ENCODE data around the gene PAK4. TPM values are rescaled to one million over a fixed set of nuclear protein-coding genes. Genes with fewer than 3 reads are reported as not detected.

The PAK4 gene
- total RNA-seq, 1 experiment from 2014 or later = 90.1 TPM

DNA sequence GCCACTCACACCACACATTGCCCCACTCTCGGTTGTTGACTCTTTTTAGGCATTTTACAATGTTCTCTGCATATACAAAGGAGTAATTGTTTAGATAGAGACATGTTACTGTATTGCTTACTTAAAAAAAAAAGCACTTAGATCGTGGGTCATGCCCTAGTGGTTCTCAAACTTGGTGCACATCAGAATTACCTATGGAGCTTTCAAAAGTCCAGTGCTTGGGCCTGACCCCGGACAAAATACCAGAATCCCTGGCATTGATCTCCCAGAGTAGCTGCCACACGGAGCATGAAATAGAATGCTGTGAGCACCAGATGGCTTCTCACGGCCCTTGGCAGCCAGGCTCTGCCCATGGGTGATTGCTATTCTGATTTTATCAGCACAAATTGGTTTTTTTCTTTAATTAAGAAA is 21.4 kb upstream of the PAK4 start:
- ChIA-PET CTCF (interaction anchor here (1.2 kb wide), 1 partner anchor 52 kb away, joined by 3 read pairs; no protein-coding TSS in a partner anchor), POLR2A (no interaction called here), RAD21 (ENCODE audit: low non-redundant PET in 1 of 2, low total read pairs in 2 of 2, uncharacterized antibody in 2 of 2, unreplicated experiment in 2 of 2) (no interaction called here)
- no peak overlapping the region for H3K9ac ChIP-seq (ENCODE audit: low read length)
- ATAC-seq (no peak), DNase-seq (ENCODE audit: low read depth, low spot score) (no peak)
- no peaks in the 10 kb centered on the region for H3K4me1 ChIP-seq (ENCODE audit: control insufficient read depth in 1 of 2, insufficient read depth in 2 of 2, low read length in 2 of 2)
- no peaks in the 10 kb centered on the region for H3K79me2 ChIP-seq (ENCODE audit: insufficient read depth, low read length)
- intact Hi-C loops (cut with micrococcal nuclease) = no loop called here
- H3K9me2 ChIP-seq (ENCODE audit: insufficient read depth) = no peaks in the 10 kb centered on the region
- no peak overlapping the region for H3K4me3 ChIP-seq (replicated peaks in 1 of 2; ENCODE audit: low read depth in 1 of 2, low read length in 2 of 2)
- TF ChIP-seq EZH2 (IDR thresholded peaks at IDR 0.05) = no peak
- TF ChIP-seq REST (IDR thresholded peaks at IDR 0.05; ENCODE audit: low read depth) = no peak
- no peaks in the 10 kb centered on the region for H3K36me3 ChIP-seq (ENCODE audit: control insufficient read depth in 1 of 2, insufficient read depth in 2 of 2, low read length in 2 of 2)
- no peaks in the 10 kb centered on the region for H3K27me3 ChIP-seq (ENCODE audit: insufficient read depth, low read length)
- no peak overlapping the region for H3K27ac ChIP-seq (ENCODE audit: low read depth, low read length)
- no peaks in the 10 kb centered on the region for H3K9me3 ChIP-seq (ENCODE audit: control insufficient read depth in 1 of 2, insufficient read depth in 1 of 2, low read depth in 1 of 2, low read length in 2 of 2)
- no peak overlapping the region for H3K4me2 ChIP-seq (ENCODE audit: low read length)
- BruUV-seq (replicated peaks) = no TSS peak
- no peaks in the 10 kb centered on the region for H4K20me1 ChIP-seq (ENCODE audit: insufficient read depth)
- no peak overlapping the region for H2AFZ ChIP-seq (ENCODE audit: low read depth, low read length, poor library complexity, severe bottlenecking)

DNA sequence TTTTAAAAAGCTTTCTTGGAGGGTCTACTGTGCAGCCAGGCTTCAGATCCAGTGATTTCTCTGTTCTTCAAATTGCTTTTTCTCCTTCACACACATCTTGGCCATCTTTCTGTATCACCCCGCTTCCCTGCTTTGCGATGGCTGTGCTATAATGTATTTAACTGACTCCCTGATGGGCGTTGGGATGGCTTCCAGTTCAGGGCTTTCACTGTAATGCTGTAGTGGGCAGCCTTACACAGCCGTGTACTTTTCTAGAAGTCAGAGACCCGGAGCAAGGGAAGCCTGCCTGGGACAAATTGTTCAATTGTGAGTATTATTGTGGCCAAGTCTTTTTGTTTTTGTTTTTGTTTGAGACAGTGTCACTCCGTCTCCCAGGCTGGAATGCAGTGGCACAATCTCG is 19.4 kb upstream of the PAK4 start:
- BruUV-seq (replicated peaks) = no TSS peak
- Histone ChIP-seq H3K27me3 (ENCODE audit: insufficient read depth, low read length) (no peaks in the 10 kb centered on the region), H3K4me3 (replicated peaks in 1 of 2; ENCODE audit: low read depth in 1 of 2, low read length in 2 of 2) (no peak overlapping the region), H2AFZ (ENCODE audit: low read depth, low read length, poor library complexity, severe bottlenecking) (no peak overlapping the region), H3K4me1 (ENCODE audit: control insufficient read depth in 1 of 2, insufficient read depth in 2 of 2, low read length in 2 of 2) (peaks cover 0 to 8% of the 10 kb centered on the region in 2 experiments; a peak in 3 of 4 replicates), H3K9me3 (ENCODE audit: control insufficient read depth in 1 of 2, insufficient read depth in 1 of 2, low read depth in 1 of 2, low read length in 2 of 2) (no peaks in the 10 kb centered on the region), H3K79me2 (ENCODE audit: insufficient read depth, low read length) (no peaks in the 10 kb centered on the region), H4K20me1 (ENCODE audit: insufficient read depth) (no peaks in the 10 kb centered on the region), H3K36me3 (ENCODE audit: control insufficient read depth in 1 of 2, insufficient read depth in 2 of 2, low read length in 2 of 2) (no peaks in the 10 kb centered on the region), H3K9ac (ENCODE audit: low read length) (no peak overlapping the region), H3K9me2 (ENCODE audit: insufficient read depth) (no peaks in the 10 kb centered on the region), H3K4me2 (ENCODE audit: low read length) (no peak overlapping the region), H3K27ac (ENCODE audit: low read depth, low read length) (no peak overlapping the region)
- TF ChIP-seq POLR2A (IDR thresholded peaks at IDR 0.05; ENCODE audit: borderline replicate concordance, extremely low read depth, insufficient read depth, insufficient read length) (no peak), JUND (IDR thresholded peaks at IDR 0.05) (no peak), TCF7L2 (IDR thresholded peaks at IDR 0.05; ENCODE audit: borderline replicate concordance, extremely low read depth, insufficient read depth, insufficient read length) (no peak), ZFX (IDR thresholded peaks at IDR 0.05) (no peak), ZNF274 (IDR thresholded peaks at IDR 0.05; ENCODE audit: low read depth, low read length) (no peak), EZH2 (IDR thresholded peaks at IDR 0.05) (no peak), FOSL1 (IDR thresholded peaks at IDR 0.05; ENCODE audit: low read depth) (no peak), RAD21 (IDR thresholded peaks at IDR 0.05; ENCODE audit: low read depth) (no peak), ELF1 (IDR thresholded peaks at IDR 0.05; ENCODE audit: borderline replicate concordance, low read depth) (no peak), EGR1 (IDR thresholded peaks at IDR 0.05; ENCODE audit: low read depth) (no peak)
- TF ChIP-seq, protein P1, sequence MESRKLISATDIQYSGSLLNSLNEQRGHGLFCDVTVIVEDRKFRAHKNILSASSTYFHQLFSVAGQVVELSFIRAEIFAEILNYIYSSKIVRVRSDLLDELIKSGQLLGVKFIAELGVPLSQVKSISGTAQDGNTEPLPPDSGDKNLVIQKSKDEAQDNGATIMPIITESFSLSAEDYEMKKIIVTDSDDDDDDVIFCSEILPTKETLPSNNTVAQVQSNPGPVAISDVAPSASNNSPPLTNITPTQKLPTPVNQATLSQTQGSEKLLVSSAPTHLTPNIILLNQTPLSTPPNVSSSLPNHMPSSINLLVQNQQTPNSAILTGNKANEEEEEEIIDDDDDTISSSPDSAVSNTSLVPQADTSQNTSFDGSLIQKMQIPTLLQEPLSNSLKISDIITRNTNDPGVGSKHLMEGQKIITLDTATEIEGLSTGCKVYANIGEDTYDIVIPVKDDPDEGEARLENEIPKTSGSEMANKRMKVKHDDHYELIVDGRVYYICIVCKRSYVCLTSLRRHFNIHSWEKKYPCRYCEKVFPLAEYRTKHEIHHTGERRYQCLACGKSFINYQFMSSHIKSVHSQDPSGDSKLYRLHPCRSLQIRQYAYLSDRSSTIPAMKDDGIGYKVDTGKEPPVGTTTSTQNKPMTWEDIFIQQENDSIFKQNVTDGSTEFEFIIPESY (IDR thresholded peaks at IDR 0.05; ENCODE audit: extremely low read depth, insufficient replicate concordance, low read length) = no peak
- TF ChIP-seq, protein P2, sequence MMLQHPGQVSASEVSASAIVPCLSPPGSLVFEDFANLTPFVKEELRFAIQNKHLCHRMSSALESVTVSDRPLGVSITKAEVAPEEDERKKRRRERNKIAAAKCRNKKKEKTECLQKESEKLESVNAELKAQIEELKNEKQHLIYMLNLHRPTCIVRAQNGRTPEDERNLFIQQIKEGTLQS (IDR thresholded peaks at IDR 0.05) = no peak
- intact Hi-C loops (cut with micrococcal nuclease) = no loop called here
- POLR2A ChIA-PET = no interaction called here
- ATAC-seq (no peak), DNase-seq (ENCODE audit: low read depth, low spot score) (no peak)
- RAD21 ChIA-PET (ENCODE audit: low non-redundant PET in 1 of 2, low total read pairs in 2 of 2, uncharacterized antibody in 2 of 2, unreplicated experiment in 2 of 2) = no interaction called here
- CTCF ChIA-PET = no interaction called here
